GM18951 (cell line): Measurements from ENCODE around the gene SIGLEC7.

Experiments
- POLR2A ChIP-seq: IDR thresholded peaks from 4 replicates; pipeline ENCODE4 v1.6.1; 2011; ENCODE audit warnings: mild to moderate bottlenecking; ENCODE audit not compliant: insufficient read length, insufficient read depth; ENCODE audit errors: extremely low read depth
- in situ Hi-C: fragments of 300-500 bp; cut with MboI; formaldehyde crosslinking; loops from one replicate; pipeline ENCODE4 v1.12.0; 2022; ENCODE audit warnings: low sequenced_read_pairs, mixed read lengths, inconsistent platforms; ENCODE audit not compliant: unreplicated experiment

The SIGLEC7 gene

DNA sequence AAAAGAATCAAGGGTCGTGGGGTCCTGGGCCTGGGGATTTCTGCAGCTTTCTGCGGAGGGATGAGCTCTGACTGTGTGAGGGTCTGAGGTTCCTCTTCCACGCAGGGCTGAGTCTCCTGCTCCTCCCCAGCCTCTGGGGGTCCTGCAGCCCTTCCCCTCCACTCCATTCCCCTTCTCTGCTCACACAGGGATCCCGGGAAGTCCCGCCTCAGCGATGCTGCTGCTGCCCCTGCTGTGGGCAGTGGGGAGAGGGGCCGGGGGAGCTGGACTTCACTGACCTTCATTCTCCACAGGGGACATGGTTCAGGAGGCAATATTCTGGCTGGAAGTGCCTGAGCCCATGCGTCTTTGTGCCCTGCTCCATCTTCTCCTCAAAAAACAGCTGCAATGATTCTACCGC lies 56.5 kb downstream of the SIGLEC7 start:
- in situ Hi-C loops, result no loop called here
- TF ChIP-seq POLR2A, result no peak

DNA sequence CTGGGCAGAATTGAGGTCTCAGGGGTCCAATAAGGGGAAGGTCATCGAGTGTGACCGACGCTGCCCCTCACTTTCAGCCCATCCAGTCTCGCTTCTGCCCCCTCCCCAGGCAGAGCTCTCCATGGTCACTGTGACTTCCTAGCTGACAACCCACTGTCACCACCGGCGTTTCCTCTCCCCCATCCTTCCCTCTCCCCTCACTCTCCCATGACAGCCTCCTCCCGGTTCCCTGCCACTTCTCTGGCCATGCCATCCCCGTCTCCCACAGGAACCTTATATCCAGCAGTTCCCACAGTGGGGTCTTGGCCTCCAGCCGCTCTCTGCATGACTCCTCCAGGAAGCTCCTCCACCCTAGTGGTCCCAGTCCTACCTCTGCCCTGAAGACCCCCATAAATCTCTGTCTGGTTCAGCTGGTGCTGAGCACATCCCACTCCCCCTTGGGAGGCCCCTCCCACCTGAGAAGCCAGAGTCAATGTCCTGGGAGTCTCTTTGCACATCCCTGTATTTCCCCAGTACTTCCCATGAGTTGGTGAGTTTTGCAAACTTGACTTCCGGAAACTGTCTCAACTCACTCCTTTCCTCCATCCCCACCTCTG lies 58.1 kb downstream of the SIGLEC7 start:
- TF ChIP-seq POLR2A, result no peak
- in situ Hi-C loops, result no loop called here

DNA sequence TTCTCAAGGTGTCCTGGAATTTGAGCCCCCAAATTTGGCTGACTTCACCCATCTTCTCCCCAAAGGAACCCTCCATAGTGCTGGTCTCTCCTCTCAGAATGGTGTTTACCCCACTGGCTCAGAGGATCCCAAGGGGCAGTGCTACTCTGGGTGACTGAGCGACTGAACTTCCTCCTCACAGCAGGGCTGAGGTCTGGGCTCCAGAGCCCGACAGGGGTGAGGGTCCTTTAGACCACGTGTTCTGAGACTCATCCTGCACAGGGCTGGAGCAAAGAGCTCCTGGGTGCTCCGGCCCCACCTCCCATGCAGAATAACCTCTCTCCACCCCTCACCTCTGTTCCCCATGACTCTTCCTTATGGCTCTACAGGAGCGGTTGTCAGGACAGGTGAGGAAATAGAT lies 59.6 kb downstream of the SIGLEC7 start:
- no peak for TF ChIP-seq POLR2A
- in situ Hi-C loops, result no loop called here
